CD4-positive, alpha-beta T cell treated with Interleukin-6 at 100 ng/mL for 8 hours (primary cell): ENCODE results near the gene KRTAP10-7.
"Not testable (repeated sequence)": the region's sequence is repeated elsewhere in the genome, so short reads cannot be mapped to it uniquely, and the experiment has no call there.

ENCODE experiments used
- DNase-seq: peaks from one replicate; pipeline ENCODE4 v3.0.0-alpha.2; 2020; ENCODE audit warnings: mixed read lengths, low spot score

Gene KRTAP10-7

DNA sequence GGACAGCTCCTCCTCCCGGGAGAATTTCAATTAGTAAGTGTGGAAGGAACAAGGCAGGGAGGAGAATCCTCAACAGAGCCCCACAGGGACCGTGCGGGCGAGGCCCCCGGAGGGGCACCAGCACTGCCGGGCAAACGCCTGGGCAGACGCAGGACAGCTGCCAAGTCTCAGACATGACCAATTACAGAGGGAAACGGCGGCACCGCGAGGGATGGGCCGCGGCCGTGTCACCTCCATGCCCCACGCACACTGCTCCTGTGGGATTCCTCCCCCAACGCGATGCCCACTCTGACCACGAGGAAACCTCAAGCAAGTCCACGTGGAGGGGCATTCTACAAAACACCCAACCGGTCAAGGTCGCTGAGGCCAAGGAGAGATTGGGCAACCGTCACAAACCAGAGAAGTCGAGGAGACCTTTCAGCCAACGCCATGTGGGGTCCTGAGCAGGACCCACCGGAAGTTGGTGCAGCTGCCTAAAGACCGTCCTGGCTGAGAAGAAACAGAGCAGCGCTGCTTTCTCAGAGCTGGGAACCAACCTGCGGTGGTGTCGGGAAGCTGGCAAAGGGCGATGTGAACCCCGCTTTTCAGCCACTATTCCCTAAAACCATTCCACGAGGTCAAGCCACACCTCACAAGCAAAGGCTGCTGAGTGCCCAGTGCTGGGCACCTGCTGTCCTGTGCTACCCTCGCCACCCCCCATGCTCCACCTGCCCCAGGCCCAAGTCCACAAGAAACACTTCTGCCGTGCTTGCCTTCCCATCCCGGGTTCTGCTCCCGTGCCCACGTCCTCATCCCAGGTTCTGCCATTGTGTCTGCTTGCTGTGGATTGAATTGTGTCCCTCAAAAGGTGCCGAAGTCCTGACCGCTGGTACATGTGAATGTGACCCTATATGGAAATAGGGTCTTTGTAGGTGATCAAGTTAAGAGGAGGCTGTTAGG, 28.3 kb upstream of the KRTAP10-7 start:
- DNase-seq = no peak

DNA sequence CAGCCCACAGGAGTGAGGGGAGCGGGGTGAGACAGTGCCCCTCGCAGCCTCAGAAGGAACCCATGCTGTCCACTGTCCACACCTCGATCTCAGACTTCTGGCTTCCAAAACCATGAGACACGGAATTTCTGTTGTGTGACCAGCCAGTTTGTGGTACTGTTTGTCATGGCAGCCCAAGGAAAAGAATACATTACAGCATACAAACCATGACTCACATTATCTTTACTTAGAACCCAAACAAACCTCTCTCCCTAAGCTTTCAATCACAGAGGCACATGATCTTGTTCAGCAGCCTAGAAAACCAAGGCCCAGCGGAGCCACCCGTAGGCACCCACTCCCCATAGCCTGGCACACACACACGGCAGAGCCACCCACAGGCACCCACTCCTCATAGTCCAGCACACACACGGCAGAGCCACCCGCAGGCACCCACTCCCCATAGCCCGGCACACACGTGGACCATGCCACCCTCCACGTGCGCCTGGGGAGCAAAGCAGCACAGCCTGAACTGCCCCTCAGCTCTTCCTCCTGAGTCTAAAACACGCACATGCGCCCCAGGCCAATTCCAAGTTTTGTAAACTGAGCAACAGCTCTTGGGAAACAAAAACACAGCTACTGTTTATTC, 27.3 kb upstream of the KRTAP10-7 start:
- no peak for DNase-seq

DNA sequence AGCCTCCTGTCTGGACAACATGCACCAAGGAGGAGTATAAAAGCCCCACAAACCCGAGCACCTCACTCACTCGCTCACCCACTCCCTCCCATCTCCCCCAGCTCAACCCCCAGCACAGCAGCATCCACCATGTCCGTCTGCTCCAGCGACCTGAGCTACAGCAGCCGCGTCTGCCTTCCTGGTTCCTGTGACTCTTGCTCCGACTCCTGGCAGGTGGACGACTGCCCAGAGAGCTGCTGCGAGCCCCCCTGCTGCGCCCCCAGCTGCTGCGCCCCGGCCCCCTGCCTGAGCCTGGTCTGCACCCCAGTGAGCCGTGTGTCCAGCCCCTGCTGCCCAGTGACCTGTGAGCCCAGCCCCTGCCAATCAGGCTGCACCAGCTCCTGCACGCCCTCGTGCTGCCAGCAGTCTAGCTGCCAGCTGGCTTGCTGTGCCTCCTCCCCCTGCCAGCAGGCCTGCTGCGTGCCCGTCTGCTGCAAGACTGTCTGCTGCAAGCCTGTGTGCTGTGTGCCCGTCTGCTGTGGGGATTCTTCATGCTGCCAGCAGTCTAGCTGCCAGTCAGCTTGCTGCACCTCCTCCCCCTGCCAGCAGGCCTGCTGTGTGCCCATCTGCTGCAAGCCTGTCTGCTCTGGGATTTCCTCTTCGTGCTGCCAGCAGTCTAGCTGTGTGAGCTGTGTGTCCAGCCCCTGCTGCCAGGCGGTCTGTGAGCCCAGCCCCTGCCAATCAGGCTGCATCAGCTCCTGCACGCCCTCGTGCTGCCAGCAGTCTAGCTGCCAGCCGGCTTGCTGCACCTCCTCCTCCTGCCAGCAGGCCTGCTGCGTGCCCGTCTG, 26.6 kb upstream of the KRTAP10-7 start, which contains the start of gene KRTAP10-4:
Gene KRTAP10-4, plus strand, starts transcription at position 100 of the 827 bp plus-strand sequence. Its CDS starts 30 bp downstream, at position 130.
- DNase-seq = not testable (repeated sequence)

DNA sequence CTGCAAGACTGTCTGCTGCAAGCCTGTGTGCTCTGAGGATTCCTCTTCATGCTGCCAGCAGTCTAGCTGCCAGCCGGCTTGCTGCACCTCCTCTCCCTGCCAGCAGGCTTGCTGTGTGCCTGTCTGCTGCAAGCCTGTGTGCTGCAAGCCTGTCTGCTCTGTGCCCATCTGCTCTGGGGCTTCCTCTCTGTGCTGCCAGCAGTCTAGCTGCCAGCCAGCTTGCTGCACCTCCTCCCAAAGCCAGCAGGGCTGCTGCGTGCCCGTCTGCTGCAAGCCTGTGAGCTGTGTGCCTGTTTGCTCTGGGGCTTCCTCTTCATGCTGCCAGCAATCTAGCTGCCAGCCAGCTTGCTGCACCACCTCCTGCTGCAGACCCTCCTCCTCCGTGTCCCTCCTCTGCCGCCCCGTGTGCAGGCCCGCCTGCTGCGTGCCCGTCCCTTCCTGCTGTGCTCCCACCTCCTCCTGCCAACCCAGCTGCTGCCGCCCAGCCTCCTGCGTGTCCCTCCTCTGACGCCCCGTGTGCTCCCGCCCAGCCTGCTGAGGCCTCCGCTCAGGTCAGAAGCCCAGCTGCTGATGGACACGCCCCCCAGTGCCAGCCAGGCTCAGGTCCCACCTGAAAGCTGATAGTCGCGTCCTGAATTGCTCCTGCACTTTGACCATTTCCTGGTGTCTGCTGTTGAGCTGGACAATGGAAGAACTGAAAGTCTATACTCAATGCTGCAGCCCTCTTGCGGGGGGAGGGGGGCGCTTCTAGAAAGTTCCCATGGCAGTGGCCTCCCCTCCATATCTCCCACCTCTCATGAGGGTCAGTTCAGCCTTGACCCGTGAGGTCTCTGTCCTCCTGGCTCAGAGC, 25.7 kb upstream of the KRTAP10-7 start:
- DNase-seq = no peak

DNA sequence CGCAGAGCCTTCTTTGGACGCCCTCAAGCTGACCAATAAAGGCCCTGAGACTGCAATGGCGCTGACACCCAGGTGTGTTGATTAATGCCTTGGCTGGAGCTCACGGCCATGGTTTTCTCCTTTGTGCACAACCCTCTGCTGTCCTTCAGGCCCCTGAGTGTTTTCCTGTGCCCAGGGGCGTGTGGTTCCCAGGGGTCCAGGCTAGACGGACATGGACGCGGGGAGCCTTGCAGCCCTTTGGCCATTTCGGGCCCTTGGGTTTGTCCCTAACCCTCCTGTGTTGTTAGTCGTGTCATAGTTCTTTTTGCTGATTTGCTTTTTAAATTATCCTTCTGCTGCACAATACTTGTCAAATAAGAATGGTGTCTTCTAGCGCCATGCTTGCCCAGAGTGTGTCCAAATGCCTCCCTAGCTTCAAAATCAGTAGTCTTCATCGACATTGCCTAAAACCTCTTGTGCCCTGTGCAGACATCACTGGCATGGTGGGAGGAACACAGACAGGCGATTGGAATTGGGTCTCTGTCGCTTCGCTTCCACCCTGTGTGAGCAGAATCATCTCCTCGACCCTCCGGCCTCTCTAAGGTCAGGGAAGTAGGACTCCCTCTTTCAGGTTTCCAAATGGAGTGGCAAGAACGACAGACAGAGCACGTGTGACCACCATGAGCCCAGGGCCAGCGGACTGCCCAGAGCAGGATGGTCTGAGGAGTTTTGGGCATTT, 24.9 kb upstream of the KRTAP10-7 start:
- no peak for DNase-seq

DNA sequence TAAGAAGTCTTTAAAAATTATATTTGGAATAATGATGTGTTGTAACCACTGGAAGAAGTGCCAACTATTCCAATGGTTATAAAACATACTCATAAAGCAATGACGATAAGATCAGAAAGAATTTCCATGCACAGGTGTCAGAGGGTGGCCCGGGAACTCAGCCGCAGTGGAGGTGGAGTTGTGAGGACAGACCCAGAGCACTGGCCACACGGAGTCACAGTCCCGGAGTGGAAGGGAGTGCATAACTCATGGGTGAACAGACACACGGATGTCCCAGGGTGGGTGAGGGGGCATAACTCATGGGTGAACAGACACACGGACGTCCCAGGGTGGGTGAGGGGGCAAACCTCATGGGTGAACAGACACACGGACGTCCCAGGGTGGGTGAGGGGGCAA, 24.4 kb upstream of the KRTAP10-7 start:
- no peak for DNase-seq

DNA sequence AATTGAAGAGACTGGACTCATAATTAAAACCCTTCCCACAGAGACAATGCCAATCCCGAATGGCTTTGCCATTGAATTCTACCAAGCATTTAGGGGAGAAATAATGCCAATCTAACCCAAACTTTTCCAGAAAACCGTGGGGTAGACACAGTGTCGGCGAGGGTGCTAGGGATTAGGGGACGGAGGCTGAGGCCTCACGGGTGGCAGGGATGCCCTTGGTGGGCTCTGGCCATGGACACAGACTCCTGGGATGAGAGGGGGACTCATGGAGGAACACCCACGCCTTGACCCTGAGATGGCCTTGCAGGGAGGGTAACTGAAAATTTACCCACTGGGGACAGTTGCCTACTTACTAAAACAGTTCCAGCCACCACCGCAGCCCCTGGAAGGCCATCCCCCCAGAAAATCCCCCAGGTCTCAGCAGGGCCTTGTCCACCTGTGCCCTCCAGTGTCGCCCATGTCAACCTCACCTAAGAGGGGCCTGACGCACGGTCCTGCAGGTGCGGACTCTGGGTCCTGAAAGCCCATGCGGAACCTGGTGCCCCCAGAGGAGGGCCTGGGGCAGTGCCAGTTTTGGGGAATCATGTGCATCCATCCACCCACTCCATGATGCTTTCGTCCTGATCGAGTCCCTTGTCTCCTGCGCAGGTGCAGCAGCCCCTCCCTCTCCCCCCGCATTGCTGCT, 21.9 kb upstream of the KRTAP10-7 start:
- no peak for DNase-seq

DNA sequence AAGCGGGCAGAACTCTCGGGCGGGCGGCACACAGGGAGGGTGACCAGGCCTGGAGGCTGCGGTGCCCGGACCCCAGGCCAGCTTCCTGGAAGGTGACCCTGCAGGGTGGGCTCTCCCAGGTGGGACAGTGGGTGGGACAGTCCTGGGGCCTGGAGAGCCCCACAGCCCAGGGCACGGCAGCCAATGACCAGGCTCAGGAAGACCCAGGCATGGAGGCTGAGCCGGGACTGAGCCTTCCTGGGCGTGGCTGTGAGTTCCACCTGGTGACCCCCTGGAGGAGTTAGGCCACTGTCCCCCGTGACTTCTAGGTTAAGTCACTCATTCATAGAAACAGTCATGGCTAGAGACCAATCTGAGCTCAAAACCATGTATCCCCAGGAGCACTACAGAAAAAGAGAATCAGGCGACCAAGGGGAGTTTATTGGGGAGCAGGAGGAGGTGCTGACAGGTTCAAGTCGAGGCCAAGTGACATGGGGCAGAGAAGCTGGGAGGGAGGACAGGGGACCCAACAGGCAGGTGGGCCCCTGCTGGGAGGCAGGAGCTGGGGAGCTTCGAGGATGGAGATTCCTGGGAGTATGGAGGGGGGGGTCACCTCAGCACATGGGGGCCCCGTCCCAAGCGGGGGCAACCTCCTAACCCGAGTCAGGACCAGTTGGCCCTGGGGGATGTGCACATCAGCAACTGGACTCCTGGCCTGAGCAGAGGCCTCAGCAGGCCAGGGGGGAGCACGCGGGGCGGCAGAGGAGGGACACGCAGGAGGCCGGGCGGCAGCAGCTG, 21.2 kb upstream of the KRTAP10-7 start:
- DNase-seq = no peak

DNA sequence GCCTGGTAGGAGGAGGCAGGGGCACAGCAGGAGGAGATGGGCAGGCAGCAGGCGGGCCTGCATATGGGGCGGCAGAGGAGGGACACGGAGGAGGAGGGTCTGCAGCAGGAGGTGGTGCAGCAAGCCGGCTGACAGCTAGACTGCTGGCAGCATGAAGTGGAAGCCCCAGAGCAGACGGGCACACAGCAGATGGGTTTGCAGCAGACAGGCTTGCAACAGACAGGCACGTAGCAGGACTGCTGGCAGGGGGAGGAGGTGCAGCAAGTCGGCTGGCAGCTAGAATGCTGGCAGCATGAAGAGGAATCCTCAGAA, 20.6 kb upstream of the KRTAP10-7 start:
- DNase-seq = no peak

DNA sequence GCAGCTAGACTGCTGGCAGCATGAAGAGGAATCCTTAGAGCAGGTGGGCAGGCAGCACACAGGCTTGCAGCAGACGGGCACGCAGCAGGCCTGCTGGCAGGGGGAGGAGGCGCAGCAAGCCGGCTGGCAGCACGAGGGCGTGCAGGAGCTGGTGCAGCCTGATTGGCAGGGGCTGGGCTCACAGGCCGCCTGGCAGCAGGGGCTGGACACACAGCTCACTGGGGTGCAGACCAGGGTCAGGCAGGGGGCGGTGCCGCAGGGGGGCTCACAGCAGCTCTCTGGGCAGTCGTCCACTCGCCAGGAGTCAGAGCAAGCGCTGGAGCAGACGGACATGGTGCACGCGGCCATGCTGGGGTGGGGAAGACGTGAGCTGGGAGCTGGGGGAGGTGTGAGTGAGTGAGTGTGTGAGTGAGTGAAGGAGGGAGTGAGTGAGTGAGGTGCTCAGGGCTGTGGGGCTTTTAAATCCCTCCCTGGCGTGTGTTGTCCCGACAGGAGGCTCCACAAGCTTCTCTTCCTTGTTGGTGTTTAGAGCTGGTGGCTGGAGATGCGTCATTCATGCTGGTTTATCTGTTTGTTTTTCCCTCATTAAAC, 20.1 kb upstream of the KRTAP10-7 start, which contains the start of gene KRTAP10-5:
Gene KRTAP10-5, minus strand, starts transcription at position 374 of the 591 bp plus-strand sequence. Its CDS starts 26 bp downstream, at position 348.
- DNase-seq = not testable (repeated sequence)

DNA sequence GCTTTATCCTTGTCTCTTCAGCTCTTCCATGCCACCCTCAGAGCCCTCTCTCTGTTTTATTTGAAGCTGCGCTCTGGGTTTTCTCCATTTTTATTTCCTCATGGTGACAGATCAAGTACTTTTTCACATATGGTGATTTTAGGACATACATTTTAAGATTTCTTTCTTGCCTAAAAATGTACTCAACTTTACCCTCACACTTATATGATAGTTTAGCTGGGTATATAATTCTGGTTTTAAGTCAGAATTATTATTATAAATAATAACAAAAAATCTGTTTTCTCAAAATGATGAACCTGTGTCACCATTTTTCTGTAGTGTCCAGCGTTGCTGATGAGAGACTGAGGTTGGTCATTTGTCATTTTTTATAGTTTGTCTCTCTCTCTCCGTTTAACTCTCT, 19.2 kb upstream of the KRTAP10-7 start:
- DNase-seq = no peak

DNA sequence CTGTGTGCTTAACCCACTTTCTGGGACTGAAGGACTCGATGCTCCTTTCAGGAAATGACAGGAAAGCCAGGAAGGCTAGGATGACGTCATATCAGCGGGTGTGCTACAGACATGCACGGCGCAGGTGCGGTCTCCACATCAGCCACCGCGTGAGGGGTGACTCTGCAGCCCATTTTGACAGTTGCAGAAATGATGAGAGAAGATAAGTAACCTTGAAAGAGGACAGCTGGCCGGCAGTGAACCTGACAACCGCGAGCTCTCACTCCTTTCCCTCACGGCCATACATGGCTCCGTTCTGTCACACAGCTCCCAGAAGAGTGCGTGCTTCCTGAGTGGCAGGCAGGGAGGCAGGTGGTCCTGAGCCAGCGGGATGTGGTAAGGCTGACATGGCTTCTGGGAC, 18.3 kb upstream of the KRTAP10-7 start:
- no peak for DNase-seq

DNA sequence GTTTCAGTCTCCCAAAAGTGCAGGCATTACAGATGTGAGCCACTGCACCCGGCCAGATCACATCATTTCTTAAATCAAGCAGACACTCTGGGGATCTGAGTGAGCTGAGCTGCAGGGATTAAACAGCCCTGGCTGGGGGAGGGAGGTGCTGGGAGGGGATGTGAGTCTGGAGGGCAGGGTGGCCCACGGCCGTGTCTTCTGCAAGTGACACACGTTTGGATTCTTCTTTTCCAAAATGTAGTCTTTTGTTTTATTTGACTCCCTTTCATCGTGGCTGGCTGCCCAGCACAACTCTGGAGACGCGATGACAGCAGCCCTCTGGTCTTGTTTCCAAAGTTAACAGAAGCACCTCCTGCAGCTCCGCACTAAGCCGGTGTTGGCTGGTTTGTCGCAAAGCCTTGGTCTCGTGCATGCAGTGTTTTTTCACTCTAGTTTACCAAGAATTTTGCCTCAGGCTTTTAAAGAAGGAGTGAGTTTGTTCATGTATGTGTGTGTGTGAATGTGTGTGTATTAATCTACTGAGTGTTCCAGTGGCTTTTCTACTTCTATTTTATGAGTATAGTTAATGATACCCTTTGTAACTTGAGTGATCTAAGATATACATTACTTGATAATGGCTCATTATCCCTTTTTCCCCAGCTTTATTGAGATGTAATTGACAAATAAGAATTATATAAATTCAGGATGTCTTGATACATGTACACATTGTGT, 17.2 kb upstream of the KRTAP10-7 start:
- no peak for DNase-seq

DNA sequence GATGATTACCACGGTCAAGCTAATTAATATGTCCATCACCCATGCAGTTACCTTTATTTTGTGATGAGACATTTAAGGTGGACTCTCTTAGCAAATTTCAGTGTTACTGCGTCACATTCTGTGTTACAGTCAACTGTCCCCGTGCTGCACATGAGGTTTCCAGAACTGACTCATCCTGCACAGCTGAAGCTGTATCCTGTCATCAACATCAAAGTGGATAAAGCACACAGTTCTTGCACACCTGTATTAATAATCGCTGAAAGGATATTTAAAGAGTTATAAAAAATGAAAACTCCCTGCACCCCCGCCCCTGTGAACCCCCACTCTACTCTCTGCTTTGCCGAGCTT, 16.6 kb upstream of the KRTAP10-7 start:
- no peak for DNase-seq

DNA sequence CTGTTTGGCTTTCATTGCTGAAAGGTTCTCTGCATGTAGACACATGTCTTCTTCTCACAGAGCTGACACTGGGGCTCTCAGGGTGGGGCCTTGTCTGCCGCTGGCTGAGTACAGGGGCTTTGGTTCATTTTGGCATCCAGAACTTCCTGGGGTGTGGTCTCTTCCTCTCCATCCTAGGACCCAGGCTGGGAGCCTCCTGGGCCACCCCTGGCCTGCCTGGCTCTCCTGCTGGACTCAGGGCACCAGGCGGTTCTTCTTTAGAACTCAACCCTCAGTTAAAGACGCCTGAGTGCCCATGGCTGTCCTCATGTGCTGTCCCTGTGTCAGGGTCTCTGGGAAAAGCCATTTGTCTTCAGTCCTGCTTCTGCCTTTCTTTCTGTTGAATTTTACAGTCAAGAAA, 14.5 kb upstream of the KRTAP10-7 start:
- no peak for DNase-seq

DNA sequence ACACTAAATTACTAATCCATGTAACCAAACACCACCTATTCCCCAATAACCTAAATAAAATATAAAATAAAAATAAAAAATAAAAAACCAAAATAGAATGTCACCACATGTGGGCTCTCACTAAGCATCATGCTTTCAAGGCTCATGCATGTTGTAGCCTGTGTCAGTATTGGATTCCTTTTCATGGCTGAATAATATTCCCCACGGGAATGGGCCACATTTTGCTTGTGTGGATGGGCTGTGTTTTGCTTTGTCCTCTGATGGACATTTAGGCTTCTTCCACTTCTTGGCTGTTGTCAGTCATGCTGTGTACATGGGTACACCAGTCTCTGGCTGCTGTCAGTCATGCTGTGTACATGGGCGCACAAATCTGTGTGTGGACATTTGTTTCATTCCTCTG, 11.3 kb upstream of the KRTAP10-7 start:
- DNase-seq = no peak

DNA sequence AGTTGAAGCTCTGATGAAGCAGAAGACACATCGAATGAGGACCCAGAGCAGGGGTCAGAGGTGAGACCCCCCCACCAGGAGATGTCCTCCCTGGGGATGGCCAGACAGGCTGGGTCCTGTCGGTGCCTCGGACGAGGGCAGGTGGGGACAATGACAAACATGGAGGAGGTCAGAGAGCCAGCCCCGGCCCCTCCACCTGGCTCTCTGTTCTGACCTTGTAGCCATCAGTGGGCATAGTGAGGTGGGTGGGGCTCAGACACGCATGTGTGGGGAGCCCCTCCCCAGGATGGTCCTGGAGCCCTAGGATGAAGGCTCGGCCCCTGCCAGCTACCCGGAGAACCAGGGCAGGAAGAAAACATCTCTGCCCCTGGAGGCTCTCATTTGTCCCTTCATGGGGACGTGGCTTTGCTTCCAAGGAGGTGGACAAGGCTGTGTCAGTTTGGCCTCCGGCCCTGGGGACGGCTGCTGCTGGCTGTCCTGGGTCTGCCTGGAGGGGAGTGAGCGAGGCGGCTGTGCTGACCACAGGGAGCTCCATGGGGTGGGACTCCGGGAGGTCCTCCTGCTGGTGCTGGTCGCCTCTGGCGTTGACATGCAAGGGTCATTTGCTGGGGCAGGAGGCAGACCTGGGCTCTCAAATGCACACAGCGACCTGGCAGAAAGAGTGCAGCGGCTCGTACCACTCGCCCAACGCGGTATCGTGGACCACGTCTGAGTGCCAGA, 10.7 kb upstream of the KRTAP10-7 start:
- DNase-seq = no peak

DNA sequence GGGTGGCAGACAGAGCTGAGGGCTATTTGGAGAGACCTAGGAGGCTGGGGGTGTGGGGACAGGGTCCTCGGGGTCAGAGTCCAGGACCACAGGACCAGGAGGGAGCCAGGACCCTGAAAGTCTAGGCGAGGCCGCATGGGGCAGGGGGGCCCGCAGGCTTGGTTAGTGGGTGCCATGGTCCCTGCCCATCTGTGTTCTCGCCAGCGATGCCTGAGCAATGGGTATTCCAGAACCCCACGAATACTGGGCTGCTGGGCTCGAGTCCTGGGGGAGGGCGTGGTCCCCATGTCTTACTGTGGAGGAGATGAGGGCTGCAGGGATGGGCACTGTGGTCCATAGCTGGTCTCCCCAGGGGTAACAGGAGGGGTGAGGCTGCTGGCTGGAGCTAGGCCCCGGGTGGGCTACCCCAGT, 10.1 kb upstream of the KRTAP10-7 start:
- no peak for DNase-seq
